Measurements from ENCODE around the gene MAP4K5.

MAP4K5 gene

GRCh38 chr14:50452979-50453705 is 79.2 kb downstream of the MAP4K5 start:
- Histone ChIP-seq H3K9me3 (replicated peaks; ENCODE audit: insufficient read depth, low read length) (no peaks in the 10 kb centered on the region), H3K4me3 (ENCODE audit: low read length) (no peak overlapping the region), H3K79me2 (ENCODE audit: low read length) (no peaks in the 10 kb centered on the region), H3K27me3 (replicated peaks; ENCODE audit: insufficient read depth, low read length) (no peaks in the 10 kb centered on the region), H3F3A (ENCODE audit: insufficient read depth, low read length) (no peaks in the 10 kb centered on the region), H4K20me1 (ENCODE audit: insufficient read depth, low read length) (no peaks in the 10 kb centered on the region), H2AFZ (ENCODE audit: low read length) (no peak overlapping the region), H3K9ac (ENCODE audit: low read length) (no peak overlapping the region), H3K9me2 (replicated peaks; ENCODE audit: insufficient read depth, low read length) (no peaks in the 10 kb centered on the region), H3K27ac (ENCODE audit: low read length) (no peak overlapping the region), H3K4me1 (ENCODE audit: low read length) (0 out of 2 replicates have a peak, but pooled peaks cover 6% of the 10 kb centered on the region), H3K4me2 (ENCODE audit: low read depth, low read length) (no peak overlapping the region), H3K36me3 (replicated peaks; ENCODE audit: insufficient read depth, low read length) (no peaks in the 10 kb centered on the region)
- DNase-seq: no peak
- TF ChIP-seq EZH2 (optimal IDR thresholded peaks at IDR 0.05; ENCODE audit: low read depth, low read length) (no peak), CTCF (IDR thresholded peaks at IDR 0.05; ENCODE audit: low read length) (no peak), EZH2phosphoT487 (IDR thresholded peaks at IDR 0.05; ENCODE audit: low read length) (no peak)

- no peak for TF ChIP-seq EZH2 (optimal IDR thresholded peaks at IDR 0.05; ENCODE audit: low read depth, low read length)
- TF ChIP-seq EZH2phosphoT487 (IDR thresholded peaks at IDR 0.05; ENCODE audit: low read length): no peak
- TF ChIP-seq CTCF (IDR thresholded peaks at IDR 0.05; ENCODE audit: low read length): no peak
- Histone ChIP-seq H3K9me3 (replicated peaks; ENCODE audit: insufficient read depth, low read length) (no peaks in the 10 kb centered on the region), H3F3A (ENCODE audit: insufficient read depth, low read length) (no peaks in the 10 kb centered on the region), H2AFZ (ENCODE audit: low read length) (no peak overlapping the region), H3K9me2 (replicated peaks; ENCODE audit: insufficient read depth, low read length) (no peaks in the 10 kb centered on the region), H3K27me3 (replicated peaks; ENCODE audit: insufficient read depth, low read length) (no peaks in the 10 kb centered on the region), H3K79me2 (ENCODE audit: low read length) (no peaks in the 10 kb centered on the region), H3K9ac (ENCODE audit: low read length) (no peak overlapping the region), H3K4me2 (ENCODE audit: low read depth, low read length) (no peak overlapping the region), H4K20me1 (ENCODE audit: insufficient read depth, low read length) (no peaks in the 10 kb centered on the region), H3K4me1 (ENCODE audit: low read length) (0 out of 2 replicates have a peak, but pooled peaks cover 6% of the 10 kb centered on the region), H3K4me3 (ENCODE audit: low read length) (no peak overlapping the region), H3K36me3 (replicated peaks; ENCODE audit: insufficient read depth, low read length) (no peaks in the 10 kb centered on the region), H3K27ac (ENCODE audit: low read length) (no peak overlapping the region)
- DNase-seq: no peak
Observed at GRCh38 chr14:50452296-50452695, 80.1 kb downstream of the MAP4K5 start.

DNA sequence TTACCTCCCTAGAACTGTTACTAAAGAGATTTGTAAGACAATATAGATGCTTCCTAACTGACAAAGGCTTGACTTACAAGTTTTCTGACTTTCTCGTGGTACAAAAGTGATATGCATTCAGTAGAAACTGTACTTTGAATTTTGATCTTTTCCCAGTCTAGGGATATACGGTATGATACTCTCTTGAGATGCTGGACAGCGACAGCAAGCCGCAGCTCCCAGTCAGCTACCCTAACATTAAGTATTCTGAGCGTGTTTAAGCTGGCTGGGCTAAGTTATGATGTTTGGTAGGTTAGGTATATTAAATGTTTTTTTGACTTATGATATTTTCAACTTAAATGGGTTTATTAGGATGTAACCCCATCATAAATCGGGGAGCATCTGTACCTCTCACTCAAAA is 80.5 kb downstream of the MAP4K5 start:
- Histone ChIP-seq H2AFZ (ENCODE audit: low read length) (no peak overlapping the region), H3K9me2 (replicated peaks; ENCODE audit: insufficient read depth, low read length) (no peaks in the 10 kb centered on the region), H3K36me3 (replicated peaks; ENCODE audit: insufficient read depth, low read length) (no peaks in the 10 kb centered on the region), H4K20me1 (ENCODE audit: insufficient read depth, low read length) (no peaks in the 10 kb centered on the region), H3K4me2 (ENCODE audit: low read depth, low read length) (no peak overlapping the region), H3K4me1 (ENCODE audit: low read length) (0 out of 2 replicates have a peak, but pooled peaks cover 6% of the 10 kb centered on the region), H3K4me3 (ENCODE audit: low read length) (no peak overlapping the region), H3K27ac (ENCODE audit: low read length) (no peak overlapping the region), H3K9ac (ENCODE audit: low read length) (no peak overlapping the region), H3K9me3 (replicated peaks; ENCODE audit: insufficient read depth, low read length) (no peaks in the 10 kb centered on the region), H3K79me2 (ENCODE audit: low read length) (no peaks in the 10 kb centered on the region), H3F3A (ENCODE audit: insufficient read depth, low read length) (no peaks in the 10 kb centered on the region), H3K27me3 (replicated peaks; ENCODE audit: insufficient read depth, low read length) (no peaks in the 10 kb centered on the region)
- no peak for DNase-seq
- TF ChIP-seq EZH2 (optimal IDR thresholded peaks at IDR 0.05; ENCODE audit: low read depth, low read length): no peak
- TF ChIP-seq CTCF (IDR thresholded peaks at IDR 0.05; ENCODE audit: low read length): no peak
